ENCODE data around the gene L1CAM.

GRCh38 chrX:153887385-153887784 lies 1.4 kb upstream of the L1CAM start:
- TF ChIP-seq EZH2 (IDR thresholded peaks at IDR 0.05), result no peak
- TF ChIP-seq FOXP2 (optimal IDR thresholded peaks at IDR 0.05; ENCODE audit: control extremely low read depth, extremely low read length, insufficient read depth), result no peak

Data from SK-N-MC (cell line).